HepG2 (cell line): ENCODE results near the gene COMMD9.

Experiments used
- ZMAT3 ChIP-seq: sonication (generic); formaldehyde crosslinking; conservative IDR thresholded peaks from 2 replicates; pipeline ENCODE4 v1.7.0; 2021; ENCODE audit warnings: missing genetic modification reagents
- TF ChIP-seq, protein P1 (sequence below): sonication (generic); formaldehyde crosslinking; IDR thresholded peaks from 2 replicates; pipeline ENCODE4 v1.5.0; 2020; ENCODE audit warnings: mild to moderate bottlenecking, missing genetic modification reagents, moderate library complexity
- TF ChIP-seq, protein P2 (sequence below): sonication (generic); formaldehyde crosslinking; IDR thresholded peaks from 2 replicates; pipeline ENCODE4 v1.4.0; 2020; ENCODE audit warnings: low read depth, mild to moderate bottlenecking, missing genetic modification reagents
- TF ChIP-seq, protein P3 (sequence below): sonication (generic); formaldehyde crosslinking; IDR thresholded peaks from 2 replicates; pipeline ENCODE4 v1.4.0; 2020; ENCODE audit warnings: missing genetic modification reagents

DNA sequence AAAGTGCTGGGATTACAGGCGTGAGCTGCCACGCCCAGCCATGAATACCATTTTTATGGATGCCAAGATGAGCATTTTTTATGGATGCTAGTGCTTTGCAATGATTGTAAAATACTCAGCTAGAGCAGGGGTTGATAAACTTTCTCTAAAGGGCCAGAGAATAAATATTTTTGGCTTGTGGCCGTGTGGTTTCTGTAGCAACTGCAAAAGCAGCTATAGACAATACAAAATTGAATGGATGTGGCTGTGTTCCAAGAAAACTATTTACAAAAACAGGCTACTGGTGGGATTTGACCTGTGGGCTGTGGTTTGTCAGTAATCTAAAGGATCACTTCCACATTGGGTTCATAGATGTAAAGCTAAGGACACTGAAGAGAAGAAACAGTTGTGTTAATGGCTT lies 56.0 kb downstream of the COMMD9 start:
- no peak for TF ChIP-seq ZMAT3 (CRISPR knock-in tag)
- TF ChIP-seq, protein P1, sequence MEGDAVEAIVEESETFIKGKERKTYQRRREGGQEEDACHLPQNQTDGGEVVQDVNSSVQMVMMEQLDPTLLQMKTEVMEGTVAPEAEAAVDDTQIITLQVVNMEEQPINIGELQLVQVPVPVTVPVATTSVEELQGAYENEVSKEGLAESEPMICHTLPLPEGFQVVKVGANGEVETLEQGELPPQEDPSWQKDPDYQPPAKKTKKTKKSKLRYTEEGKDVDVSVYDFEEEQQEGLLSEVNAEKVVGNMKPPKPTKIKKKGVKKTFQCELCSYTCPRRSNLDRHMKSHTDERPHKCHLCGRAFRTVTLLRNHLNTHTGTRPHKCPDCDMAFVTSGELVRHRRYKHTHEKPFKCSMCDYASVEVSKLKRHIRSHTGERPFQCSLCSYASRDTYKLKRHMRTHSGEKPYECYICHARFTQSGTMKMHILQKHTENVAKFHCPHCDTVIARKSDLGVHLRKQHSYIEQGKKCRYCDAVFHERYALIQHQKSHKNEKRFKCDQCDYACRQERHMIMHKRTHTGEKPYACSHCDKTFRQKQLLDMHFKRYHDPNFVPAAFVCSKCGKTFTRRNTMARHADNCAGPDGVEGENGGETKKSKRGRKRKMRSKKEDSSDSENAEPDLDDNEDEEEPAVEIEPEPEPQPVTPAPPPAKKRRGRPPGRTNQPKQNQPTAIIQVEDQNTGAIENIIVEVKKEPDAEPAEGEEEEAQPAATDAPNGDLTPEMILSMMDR (CRISPR knock-in tag) = no peak
- TF ChIP-seq, protein P2, sequence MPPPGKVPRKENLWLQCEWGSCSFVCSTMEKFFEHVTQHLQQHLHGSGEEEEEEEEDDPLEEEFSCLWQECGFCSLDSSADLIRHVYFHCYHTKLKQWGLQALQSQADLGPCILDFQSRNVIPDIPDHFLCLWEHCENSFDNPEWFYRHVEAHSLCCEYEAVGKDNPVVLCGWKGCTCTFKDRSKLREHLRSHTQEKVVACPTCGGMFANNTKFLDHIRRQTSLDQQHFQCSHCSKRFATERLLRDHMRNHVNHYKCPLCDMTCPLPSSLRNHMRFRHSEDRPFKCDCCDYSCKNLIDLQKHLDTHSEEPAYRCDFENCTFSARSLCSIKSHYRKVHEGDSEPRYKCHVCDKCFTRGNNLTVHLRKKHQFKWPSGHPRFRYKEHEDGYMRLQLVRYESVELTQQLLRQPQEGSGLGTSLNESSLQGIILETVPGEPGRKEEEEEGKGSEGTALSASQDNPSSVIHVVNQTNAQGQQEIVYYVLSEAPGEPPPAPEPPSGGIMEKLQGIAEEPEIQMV (CRISPR knock-in tag) = no peak
- TF ChIP-seq, protein P3, sequence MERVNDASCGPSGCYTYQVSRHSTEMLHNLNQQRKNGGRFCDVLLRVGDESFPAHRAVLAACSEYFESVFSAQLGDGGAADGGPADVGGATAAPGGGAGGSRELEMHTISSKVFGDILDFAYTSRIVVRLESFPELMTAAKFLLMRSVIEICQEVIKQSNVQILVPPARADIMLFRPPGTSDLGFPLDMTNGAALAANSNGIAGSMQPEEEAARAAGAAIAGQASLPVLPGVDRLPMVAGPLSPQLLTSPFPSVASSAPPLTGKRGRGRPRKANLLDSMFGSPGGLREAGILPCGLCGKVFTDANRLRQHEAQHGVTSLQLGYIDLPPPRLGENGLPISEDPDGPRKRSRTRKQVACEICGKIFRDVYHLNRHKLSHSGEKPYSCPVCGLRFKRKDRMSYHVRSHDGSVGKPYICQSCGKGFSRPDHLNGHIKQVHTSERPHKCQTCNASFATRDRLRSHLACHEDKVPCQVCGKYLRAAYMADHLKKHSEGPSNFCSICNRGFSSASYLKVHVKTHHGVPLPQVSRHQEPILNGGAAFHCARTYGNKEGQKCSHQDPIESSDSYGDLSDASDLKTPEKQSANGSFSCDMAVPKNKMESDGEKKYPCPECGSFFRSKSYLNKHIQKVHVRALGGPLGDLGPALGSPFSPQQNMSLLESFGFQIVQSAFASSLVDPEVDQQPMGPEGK (CRISPR knock-in tag) = no peak
